GM19328 (cell line): ENCODE measurements around the gene TPCN1.
A peak's percentile ranks its signal among the peaks of the same experiment; 100 is the strongest.

ENCODE experiments used
- ATAC-seq: cut with Tn5 transposase; IDR thresholded peaks from one replicate; pipeline ENCODE4 v1.9.1; 2021; ENCODE audit warnings: mild to moderate bottlenecking, moderate library complexity; ENCODE audit not compliant: unreplicated experiment

Gene TPCN1

GRCh38 chr12:113222730-113223531 is 1.7 kb downstream of the TPCN1 start:
- ATAC-seq, result no peak

- ATAC-seq, result no peak
Observed at GRCh38 chr12:113224955-113225354, 3.7 kb downstream of the TPCN1 start.

GRCh38 chr12:113226696-113227568 is 5.7 kb downstream of the TPCN1 start:
- no peak for ATAC-seq

GRCh38 chr12:113227686-113228391 is 6.6 kb downstream of the TPCN1 start:
- no peak for ATAC-seq

DNA sequence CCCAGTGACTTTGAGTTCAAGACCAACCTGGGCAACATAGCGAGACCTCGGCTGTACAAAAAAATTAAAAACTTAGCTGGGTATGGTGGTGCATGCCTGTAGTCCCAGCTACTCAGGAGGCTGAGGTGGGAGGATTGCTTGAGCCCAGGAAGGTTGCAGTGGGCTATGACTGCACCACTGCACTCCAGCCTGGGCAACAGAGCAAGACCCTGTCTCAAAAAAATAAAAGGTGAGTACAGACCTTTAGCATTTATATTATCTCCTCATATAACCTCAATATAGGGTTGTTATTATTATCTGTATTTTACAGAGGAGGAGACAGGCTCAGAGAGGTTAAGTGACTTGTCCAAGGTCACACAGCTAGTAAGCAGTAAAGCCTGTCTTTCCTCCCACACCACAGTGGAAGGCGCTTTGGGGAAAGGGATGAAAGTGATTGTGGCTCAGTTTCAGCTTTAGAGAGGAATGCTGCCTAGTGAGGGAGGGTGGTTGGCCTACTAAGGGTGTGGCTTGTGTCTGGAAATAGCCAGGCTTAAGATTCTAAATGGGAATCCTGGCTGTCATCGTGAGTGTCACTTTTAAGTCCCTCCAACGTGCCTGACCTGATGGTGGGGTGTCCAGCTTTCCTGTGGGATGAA is 7.2 kb downstream of the TPCN1 start:
- no peak for ATAC-seq

DNA sequence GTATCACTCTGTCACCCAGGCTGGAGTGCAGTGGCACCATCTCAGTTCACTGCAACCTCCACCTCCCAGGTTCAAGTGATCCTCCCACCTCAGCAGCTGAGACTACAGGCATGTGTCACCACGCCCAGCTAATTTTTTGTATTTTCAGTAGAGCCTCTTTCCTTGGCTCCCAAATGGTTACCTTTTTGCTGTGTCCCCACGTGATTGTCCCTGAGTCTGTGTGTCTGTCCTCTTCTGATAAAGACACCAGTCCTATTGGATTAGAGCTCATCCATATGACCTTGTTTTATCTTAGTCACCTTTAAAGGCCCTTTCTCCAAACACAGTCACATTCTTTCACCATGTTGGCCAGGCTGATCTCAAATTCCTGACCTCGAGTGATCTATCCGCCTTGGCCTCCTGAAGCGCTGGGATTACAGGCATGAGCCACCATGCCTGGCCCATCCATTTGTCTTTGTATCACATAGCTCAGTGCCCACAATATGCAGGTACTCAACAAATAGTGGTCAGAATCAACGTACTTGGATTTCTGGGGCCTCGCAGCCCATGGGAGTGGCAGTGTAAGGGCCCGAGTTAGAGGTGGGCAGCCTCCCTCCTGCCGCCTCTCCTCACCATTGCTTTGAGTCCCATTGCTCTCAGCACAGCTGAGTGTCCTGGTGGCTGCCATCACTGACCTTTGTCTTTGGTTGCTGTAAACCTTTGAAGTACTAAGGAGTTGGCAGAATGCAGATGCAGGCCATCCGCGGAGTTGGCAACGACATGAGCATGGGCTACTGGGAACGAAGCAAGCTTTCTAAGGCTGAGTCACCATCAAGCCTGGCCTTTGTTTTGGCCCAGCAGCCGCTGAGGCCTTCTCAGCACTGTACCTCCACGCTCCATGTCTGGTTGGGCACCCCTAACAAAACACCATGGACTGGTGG is 9.3 kb downstream of the TPCN1 start:
- ATAC-seq, result no peak

GRCh38 chr12:113231235-113232088 is 10.2 kb downstream of the TPCN1 start:
- no peak for ATAC-seq

DNA sequence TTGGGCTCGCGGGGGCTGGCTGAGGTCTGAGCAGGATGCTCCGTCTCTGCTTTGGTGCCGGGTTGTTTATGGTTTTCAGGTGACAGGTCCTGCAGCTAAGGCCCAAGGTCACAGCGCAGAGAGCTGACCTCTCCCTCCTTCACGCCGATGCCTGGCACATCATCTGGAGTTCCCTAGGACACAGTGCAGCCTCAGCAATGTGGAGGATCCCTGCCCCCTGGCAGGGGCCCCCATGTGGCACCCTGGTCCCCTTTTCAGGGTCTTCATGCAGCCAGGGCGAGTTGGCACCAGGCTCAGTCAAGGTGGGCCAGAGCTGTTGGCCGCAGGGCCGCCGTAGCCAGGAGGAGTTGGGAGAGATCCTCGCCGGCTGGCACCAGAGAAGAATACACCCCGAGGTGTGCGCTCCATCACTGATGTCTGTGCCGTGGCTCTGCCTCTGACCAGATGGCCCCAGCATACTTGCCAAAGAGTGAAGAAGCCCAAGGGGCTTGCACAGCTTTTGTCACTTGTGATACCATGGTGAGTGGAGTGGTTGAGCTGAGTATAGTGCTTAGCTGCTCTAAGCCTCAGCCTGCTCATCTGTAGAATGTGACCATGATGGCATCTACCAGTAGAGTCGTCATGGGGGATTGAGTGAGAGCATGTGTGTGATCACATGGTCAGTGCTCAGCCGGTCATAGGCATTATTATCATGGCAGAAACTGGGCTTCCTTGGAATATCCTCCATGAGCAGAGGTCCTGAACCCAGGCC is 11.0 kb downstream of the TPCN1 start:
- no peak for ATAC-seq

DNA sequence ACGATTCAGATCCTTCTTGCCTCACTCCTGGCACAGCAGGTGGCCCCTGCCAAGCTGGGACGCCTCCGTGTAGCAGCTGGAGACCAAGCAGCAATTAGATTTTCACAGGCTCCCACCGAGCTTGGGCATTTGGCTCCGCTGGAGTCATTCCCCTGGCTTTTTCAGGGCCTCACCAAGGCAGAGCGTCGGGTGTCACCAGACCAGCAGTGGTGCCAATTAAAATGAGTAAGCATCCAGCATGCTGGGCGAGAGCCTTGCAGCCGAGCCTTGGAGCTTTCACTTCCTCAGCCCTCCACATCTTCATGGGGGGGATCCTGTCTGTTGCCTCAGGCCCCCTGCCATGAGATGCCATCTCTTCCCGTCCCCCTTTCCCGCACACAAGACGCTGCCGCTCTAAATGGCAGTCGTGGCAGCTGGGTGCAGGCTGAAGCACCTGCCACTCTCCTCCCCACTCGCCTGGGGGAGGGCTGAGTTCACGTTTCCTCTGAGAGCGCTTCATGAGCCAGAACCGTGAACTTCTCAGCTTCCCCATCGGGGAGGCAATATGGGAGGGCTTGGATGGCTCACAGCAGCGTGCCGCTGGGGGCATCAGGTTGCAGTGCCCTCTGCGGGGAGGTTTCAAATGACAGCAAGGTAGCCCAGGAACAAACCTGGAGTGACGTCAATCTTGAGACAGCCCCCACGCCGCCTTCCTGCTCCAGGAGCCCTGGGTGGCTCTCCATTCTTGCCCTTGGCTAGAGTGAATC is 11.7 kb downstream of the TPCN1 start:
- peak; percentile 54 for ATAC-seq

DNA sequence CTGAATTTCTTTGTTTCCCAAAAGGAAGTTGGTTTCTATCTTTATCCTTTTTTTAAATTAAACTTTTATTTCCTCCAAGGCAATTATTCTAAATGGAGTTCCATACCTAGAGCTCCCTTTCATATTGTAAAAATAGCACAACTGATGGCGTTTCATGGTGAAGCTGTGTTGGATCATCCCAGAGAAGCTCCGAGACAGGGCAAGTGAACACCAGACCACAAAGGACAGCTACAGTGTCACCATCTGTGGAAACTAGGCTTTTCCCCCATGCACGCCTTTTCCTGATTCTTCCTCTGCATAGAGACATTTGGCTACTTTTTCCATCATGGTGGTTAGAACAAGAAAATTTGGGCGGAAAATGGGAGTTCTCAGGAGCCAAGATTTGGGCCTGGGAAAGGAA is 12.7 kb downstream of the TPCN1 start:
- no peak for ATAC-seq

- ATAC-seq, result no peak
Observed at GRCh38 chr12:113234483-113234882, 13.2 kb downstream of the TPCN1 start.

- ATAC-seq, result no peak
Observed at GRCh38 chr12:113235976-113236375, 14.7 kb downstream of the TPCN1 start.

DNA sequence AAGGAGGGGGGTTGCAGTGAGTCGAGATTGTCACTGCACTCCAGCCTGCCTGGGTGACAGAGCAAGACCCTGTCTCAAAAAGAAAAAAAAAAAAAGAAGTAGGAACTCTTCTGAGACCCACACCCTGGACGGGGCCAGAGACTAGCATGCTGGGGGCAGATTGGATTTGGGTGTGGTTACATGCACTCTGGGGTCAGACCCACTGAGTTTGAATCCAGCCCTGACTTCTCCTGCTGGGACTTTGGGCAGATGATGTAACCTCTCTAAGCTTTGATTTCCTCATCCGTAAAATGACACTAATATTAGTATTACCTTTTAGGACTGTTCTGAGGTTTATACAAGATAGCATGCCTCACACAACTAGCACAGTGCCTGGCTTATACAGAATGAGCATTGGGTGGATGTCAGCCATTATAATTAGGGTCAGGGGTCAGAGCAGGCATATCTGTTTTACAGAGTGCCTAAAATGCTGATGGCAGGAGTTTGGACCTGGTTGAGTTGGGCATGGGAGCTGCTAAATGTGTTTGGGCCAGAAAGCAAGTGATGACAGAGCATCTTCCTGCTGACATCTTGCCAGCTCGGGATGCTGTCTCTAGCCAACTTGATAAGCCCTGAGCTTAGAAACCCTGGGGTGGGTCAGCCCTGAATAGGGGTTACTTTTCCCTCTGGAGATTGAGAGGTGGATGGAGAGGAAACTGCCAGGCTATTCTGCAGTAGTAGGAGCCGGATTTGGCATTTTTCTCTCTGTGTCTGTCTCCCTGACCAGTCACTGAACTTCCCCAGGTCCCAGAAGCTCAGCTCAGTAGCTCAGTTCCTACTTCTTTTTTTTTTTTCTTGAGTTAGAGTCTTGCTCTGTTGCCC is 15.5 kb downstream of the TPCN1 start:
- ATAC-seq, result no peak

- no peak for ATAC-seq
Observed at GRCh38 chr12:113237748-113238147, 16.5 kb downstream of the TPCN1 start.

DNA sequence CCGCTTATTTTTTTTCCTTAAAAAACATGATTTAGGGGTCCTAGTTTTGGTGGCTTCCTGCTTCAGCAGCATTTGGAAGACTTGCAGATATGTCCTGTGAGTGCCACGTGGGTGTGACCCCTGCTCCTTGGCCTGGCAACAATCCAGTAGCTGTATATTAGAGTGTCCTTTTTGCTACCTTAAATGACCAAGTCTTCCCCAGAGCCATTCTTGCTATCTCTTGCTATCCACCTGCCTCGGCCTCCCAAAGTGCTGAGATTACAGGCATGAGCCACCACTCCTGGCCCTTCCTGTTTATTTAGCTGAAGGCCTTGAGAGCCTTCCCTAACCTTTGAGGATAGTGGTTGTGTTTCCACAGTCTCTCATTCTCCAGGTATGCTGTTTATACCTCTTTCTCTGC is 17.0 kb downstream of the TPCN1 start:
- no peak for ATAC-seq

- ATAC-seq, result no peak
Observed at GRCh38 chr12:113239288-113239771, 18.1 kb downstream of the TPCN1 start.
